ENCODE results near the gene MAP1LC3B2.

The MAP1LC3B2 gene

DNA sequence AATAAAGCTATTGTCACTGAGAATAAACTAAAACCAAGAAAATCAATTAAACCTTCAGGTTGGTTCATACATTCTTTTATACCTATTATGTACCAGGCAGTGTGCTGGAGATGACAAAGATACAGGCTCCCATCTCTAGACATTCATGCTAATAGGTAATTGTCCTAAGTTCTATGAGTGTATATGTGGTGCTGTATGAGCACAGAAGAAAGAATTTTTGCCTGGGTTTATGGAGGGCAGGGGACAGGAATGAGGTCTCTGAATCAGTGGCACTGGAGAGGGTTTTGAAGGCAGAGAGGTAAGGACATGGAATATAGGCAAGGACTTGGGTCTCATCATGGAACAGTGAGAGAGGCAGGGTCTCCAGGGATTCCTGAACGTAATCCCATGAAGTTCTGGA, 38.7 kb downstream of the MAP1LC3B2 start:
- no peak for DNase-seq

DNA sequence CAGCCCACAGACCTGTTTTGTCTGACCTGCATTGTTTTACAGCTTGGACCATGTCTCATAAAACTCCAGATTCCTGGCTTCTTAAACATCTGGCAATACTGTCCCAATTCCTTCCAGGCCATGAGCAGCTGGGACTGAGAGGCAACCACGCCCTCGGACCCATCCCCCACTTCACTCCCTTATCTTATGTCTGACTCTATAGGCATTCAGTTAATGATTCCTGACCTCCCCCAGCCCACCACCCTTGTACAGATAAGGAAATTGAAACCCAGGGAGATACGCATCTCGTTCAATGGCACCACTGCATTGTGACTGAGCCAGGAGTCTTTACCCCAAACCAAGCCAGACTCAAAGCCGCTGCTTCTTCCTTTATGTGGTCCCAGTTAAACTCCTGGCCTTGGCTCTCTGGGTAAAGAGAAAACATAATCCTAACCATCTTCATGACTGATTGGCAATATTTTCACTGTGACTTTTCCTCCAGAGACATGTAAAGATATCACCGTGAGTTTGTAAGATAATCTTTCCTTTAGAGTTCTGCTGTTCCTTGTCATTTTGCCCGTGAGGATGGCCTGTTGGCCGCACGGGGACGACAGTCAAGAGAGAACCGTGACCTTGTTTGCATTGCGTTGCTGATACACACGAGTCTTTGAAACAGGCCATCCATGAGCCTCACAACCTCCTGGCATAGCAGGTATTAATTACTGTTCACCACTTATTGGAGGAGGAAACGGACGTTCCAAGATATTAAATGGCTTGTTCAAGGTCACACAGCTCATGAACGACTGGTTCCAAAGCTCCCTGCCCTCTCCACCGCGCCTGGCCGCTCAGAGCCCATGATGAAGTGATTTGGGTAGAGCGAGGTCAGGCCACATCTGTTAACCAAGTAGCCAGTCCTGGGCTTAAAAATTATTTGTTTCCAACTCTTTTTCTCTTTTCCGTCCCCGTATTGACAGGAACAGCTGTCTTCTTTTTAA, 39.4 kb downstream of the MAP1LC3B2 start:
- DNase-seq: no peak

DNA sequence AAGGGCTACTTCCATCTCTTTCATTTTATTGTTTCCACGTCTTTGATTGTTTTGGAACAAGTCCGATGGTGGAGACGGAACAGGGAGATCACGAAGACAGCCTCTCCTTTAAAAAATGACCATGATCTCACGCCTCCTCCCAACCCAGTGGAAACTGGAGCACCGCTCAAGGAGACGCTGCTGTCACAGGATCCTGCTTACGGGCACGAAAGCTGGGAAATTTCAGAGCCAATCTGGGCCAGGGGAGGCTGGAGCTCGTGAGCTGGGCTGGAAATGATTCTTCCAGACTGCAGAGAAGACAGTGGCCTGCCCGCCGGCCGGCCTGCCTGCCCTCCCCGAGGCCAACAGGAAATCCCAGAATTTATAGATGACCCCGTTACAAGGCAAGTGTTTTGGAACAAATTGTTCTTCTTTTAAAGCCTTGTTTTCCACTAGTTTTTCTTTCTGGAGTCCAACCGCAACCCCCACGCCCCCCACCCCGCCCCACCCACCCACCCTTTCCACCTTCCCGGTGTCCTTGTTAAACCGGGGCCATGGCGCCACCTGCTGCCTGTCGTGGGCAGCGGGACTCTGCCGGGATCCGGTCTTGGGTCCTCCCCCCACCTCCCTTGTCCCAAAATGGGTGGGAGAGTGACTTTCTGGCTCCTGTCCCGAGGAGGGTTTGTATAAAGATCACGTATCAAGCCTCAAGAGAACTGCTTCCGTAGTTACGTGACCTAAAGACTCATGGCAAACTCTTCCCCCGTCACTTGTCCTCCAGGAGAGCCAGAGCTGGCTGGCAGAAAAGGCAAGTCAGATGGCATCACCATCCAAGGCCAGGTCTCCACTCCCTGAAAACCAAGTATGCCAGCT, 40.3 kb downstream of the MAP1LC3B2 start:
- peak; percentile 47 for DNase-seq

DNA sequence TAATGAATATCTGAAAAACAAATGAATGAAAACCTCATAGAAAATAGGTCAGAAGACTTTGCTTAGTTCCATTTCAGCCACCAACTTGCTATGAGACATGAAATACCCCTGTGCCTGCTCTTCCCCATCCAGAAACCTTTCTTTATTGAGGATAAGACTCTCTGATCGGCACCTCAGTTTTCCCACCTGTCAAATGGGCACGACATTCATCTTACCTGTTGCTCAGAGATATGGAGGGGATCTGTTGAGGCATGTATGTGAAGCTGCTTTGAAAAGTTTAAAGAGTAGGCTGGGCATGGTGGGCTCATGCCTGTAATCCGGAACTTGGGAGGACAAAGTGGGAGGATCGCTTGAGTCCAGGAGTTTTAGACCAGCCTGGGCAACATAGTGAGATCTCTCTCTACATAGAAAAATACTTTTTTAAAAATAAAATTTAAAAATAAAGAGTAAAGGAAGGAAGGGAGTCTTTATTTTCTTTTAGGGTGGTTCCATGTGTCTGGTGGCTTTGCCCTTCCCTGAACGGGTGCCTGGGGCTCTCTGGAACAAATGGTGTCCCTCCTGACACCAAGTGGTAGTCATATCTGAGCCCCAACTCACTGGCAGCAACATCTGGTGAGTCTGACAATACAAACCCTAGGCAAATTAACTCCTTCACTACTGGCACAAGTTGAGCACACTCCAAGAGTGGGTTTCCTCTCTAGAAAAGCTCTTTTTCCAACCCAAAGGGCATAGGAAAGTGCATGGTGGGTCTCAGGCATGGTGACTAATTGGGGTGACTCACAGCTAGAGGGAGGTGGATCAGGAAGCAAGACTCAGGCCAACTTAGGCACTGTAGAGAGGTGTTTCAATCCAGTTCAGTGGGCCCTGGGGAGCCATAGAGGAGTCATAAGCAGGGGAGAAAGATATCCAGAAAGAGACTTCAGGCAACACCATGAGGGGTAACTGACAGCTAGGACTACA, 42.1 kb downstream of the MAP1LC3B2 start:
- DNase-seq: no peak

DNA sequence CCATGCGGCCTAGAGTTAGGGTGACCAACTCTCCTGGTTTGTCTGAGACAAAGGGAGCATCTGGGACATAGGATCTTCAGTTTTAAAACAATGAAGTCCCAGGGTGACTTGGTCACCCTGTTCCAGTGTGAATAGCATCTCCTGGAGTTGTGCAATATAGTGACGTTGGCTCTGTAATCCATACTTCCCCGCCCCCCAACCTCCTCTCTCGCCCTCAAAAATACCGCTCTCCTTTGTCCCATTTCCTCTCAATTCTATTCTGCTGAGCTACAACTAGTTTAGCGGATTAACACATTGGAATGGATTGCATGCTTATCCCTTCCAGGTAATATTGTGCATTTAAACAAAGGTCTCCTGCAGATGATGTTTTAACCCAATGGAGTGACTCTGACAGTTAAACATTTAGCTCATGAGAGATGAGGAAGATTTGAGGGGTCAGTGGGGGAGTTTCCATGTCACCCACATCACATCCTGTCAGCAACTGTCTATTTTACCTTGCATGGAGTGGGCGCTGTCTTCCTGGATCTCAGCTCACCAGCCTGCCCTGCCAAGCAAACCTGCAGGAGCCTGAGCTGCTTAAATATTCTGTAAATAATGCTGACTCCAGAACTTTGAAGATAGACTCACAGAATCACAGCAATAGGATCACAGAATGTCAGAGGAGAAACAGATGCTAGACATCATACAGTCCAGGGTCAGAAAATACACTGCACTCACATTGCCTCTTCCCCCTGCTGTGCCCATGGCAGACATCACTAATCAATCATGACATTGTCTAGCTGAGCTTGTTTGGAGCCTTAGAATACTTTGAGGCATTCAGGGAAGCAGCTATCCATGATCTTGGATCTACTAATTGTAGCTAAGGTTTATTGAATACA, 43.0 kb downstream of the MAP1LC3B2 start:
- DNase-seq: no peak

DNA sequence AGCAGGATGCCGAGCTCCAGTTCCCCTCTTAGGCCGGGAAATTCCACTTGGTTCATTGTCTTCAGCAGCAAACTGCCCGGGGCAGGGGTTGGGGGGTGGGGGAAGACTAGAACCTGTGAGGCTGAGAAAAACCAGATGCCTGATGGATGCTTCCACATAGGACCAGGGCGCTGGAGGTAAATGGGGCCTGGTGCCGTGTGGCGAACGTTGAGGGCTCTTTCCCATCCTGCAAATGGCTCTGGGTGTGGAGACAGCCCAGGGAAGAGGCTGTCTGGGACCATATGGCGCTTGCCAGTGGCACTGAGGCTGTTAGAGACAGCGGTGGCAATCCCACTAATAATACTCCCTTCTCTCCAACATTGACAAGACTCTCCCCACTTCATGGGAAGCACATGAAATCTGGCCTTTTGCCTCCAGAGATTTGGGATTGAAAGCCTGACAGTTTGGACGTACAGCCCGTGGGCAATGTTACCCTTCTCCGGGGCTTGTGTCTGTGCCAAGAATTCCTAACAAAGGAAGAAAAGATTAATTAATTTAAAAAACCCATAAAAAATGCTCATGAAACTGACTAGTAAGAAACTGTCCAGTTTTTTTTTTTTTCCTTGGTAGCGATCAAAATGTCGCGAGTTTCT, 44.5 kb downstream of the MAP1LC3B2 start:
- DNase-seq: no peak

DNA sequence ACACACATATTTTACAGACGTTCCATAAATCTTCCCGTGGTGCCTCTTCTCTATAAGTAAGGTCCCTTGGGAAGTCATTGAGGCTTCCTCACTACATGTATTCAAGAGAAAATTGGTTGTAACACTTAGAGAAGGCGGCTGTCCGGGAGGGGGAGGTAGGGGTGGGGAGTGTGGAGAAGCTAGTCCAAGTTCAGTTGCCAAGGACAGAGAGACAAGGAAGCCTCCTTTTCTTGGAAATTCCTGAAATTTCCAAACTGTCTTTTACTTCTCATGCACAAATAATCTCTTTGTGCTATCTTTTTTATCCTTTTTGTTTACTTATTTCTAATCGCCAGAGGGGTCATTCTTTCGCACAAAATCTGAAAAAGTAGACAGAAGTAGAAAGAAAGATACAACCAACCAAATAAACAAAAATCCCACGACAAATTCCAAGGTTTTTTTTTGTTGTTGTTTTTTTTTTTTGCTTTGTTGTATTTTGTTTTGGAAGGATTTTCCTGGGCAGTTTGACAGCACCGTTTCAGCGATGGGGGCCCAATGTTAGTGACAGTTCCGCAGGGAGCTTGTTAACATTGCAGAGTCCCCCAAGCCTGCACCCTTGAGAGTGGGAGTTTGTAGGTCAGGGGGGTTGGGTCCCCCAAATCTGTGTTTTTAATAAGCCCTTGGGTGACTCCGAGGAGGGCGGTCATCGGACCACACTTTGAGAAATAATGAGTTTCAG, 45.2 kb downstream of the MAP1LC3B2 start:
- no peak for DNase-seq

DNA sequence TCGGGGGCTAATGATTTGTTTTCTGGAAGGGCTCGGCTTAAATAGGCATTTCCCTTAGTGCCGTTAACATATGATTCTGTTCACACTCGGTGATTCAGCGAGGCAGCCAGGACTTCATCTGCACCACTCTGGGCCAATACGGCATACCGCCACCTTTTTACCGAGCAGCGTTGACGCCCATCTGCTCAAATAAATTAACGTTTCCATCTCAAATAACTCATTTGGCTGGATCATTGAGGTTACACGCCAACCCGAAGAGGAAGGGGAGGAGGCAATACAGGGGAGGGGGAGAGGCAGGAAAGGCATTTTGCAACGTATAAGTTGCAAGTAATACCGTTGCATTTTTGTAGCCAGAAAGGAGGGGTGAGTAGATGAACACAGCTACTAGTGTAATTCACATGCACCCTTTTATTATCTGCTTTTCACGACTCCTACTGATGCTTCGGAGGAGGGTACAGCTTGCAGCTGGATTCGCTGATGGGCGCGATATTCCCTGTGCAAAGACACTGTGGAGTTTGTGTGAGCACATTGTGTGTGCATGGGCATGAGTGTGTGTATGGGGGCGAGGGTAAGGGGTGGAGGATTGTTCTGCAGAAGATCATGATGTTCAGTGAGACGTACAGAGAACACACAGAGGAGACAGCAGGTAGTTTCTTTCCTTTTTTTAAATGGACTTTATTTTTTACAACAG, 45.9 kb downstream of the MAP1LC3B2 start:
- no peak for DNase-seq

DNA sequence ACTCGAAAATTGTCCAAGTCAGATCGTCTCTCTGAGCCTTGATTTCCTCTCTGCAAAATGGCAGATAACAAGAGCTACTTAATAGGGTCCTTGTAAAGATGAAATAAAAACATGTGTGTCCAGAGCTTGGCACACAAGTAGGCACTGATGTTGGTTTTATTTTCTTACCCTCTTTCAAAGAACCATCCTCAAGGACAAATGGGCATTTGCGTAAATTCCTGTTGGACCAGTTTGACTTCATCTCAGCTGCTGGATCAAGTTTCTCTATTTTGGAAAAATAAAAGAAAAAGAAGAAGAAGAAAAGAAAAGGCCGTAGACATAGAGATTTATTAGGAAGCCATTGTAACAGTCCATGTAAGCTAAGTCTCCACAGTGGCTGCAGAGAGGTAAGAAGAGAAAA, 47.2 kb downstream of the MAP1LC3B2 start:
- DNase-seq: no peak

DNA sequence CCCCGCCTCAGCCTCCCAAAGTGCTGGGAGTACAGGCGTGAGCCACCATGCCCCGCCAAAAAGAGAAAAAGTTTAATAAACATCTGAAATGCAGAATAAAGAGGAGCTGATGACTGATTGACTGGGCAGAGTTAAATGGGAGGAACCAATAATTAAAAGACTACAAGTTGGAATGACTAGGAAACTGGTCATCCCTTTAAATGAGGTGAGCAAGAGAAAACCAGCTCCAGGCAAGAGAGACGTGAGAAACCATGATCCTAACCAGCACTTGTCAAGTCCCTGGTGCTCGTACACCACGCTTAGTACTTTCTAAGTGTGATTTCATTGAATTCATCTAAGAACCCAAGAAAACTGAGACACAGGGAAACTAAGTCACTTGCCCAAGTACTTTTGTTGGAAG, 47.9 kb downstream of the MAP1LC3B2 start:
- no peak for DNase-seq

DNA sequence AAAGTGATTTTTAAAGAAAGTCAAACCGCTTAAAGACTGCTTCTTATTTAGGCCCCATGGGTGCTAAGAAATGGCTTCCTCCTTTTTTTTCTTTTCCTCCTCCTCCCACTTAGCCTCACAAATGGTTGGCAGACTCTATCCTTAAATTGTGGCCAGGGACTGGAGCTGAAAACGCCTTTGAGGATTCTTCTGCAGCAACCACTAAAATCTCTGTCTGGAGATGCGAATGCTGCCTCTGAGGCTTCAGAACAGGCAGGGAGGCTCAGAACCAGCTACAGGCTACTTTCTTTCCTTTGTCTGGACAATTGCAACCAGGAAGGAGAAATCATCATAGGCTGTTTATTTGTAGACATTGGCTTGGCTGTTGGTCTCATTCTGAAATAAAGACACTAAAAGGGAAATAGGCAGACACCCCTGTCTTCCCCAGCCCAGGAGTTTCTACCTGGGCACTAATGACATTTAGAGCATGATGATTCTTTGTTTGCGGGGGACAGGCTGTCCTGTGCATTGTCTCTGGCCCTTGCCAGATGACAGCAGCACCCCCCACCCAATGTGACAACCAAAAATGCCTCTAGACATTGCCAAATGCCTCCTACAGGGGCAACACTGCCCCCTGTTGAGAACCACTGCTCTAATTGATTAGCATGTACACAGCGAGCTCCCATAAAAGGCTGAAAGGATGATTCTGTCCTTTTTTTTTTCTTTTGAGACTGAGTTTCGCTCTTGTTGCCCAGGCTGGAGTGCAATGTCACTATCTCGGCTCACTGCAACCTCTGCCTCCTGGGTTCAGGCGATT, 50.3 kb downstream of the MAP1LC3B2 start:
- DNase-seq: peak; percentile 6

DNA sequence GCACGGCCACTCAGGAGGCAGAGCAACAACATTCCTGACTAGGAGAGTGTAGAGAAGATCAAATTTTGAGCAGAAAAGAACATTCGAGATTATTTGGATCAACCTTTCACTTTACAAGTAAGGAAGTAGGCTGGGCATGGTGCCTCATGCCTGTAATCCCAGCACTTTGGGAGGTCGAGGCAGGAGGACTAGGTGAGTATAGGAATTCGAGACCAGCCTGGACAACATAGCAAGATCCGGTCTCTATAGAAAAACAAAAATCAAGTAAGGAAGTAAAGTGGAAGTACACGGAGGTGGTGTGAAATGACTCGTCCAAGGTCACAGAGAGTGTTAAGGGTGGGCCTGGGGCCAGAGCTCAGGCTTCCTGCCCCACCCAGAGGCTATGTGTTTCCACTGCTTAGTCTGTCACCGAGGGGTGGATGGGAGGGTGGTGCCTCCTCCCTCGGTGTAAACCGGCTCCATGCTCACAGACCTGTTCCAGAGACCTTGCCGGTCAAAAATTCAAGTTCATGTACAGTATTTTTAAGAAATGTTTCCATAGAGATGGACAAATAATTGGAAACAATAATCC, 51.9 kb downstream of the MAP1LC3B2 start:
- no peak for DNase-seq

DNA sequence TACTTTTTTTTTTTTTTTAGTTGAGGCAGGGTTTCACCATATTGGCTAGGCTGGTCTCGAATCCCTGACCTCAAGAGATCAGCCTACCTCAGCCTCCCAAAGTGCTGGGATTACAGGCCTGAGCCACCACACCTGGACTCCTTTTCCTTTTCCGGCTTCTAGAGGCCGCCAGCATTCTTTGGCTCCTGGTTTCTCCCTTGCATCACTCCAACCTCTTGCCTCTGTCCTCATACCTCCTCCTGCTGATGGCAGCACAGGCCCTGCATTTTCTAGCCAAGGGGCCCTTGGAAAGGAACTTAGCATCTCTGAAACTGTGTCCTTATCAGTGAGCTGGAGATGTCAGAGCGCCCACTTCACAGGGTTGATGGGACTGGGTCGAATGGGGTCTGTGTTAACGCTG, 53.3 kb downstream of the MAP1LC3B2 start:
- no peak for DNase-seq

DNA sequence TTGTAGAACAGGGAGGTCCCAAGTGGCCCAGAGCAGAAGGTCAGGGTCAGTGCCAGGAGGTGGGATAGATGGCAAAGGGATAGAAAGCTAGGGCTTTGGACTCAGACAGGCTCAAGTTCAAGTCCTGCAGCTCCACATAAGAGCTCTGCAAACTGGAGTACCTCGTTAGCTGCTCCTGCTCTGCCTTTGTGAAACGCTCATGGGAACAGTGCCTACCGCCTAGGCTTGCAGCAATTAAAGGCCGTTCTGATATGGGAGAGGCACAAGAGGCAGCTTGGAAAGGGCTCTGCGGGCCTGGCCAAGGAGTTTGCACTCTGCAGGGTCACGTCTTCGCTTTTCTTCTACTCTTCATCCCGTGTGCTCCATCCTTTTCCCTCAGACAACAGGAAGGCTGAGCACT, 54.1 kb downstream of the MAP1LC3B2 start:
- DNase-seq: no peak

DNA sequence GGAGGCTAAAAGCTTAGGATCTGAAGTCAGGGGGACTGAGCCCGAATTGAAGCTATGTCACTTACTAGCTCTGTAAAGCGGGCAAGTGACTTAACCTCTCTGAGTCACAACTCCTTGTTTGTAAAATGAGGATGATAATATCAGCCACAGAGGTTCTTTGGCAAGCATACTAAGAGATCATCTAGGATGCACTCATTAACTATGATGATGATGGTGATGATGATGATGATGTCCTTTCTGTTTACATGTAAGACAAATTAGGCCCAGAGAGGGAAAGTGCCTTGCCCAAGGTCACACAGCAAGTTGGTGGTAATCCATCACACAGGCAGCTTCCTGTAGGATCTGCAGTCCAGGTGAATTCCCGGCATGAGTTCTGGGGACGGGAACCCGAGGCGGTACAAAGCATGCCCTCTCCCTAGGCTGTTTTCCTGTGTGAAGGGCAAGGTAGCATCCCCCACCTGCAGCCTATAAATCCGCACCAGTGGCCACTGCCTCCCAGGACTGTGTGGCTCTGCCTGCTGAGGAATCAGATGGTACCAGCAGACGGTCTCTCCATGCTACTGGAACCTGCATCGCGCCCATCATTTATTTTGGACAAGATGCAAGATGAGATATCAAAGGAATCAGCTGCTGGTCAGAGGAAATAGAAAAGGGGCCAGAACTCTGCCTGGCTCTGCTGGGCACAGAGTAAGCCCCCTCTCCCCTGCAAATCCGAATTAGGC, 55.2 kb downstream of the MAP1LC3B2 start:
- DNase-seq: no peak

DNA sequence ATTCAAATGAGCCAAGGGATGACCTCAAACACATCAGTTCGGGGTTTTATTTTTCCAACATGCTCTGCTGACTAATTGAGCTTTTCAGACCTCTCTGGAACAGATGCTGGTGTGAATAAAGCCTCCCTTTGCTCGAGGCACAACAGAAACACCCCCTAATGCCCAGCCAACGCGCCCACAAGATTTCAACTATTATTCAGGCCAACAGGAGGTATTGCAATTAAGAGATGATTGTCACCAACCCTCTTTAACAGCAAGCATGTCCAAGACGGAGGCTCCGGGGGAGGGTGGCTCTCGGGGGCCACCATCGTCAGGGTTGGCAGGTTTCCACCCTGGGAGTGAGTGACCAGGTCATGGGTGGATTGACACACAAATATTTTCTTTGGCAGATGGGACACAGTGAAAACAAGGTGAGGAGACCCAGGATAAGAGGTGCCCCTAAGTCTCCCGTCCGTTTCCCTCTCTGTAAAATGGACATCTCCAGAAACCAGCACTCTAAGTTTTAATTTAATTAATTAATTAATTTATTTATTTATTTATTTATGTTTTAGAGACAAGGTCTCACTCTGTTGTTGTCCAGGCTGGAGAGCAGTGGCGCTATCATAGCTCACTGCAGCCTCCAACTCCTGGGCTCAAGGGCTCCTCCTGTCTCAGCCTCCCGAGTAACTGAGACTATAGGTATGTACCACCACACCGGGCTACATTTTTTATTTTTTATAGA, 56.1 kb downstream of the MAP1LC3B2 start:
- DNase-seq: no peak

Data from activated gamma-delta T cell treated with Interleukin-2 at 50 U/mL for 16 hours (primary cell).